ENCODE measurements around the gene PRMT9. TPM values are rescaled to one million over a fixed set of nuclear protein-coding genes. Genes with fewer than 3 reads are reported as not detected.

PRMT9 gene
- total RNA-seq = 10 to 100 TPM; 12.0 to 12.5 TPM

DNA sequence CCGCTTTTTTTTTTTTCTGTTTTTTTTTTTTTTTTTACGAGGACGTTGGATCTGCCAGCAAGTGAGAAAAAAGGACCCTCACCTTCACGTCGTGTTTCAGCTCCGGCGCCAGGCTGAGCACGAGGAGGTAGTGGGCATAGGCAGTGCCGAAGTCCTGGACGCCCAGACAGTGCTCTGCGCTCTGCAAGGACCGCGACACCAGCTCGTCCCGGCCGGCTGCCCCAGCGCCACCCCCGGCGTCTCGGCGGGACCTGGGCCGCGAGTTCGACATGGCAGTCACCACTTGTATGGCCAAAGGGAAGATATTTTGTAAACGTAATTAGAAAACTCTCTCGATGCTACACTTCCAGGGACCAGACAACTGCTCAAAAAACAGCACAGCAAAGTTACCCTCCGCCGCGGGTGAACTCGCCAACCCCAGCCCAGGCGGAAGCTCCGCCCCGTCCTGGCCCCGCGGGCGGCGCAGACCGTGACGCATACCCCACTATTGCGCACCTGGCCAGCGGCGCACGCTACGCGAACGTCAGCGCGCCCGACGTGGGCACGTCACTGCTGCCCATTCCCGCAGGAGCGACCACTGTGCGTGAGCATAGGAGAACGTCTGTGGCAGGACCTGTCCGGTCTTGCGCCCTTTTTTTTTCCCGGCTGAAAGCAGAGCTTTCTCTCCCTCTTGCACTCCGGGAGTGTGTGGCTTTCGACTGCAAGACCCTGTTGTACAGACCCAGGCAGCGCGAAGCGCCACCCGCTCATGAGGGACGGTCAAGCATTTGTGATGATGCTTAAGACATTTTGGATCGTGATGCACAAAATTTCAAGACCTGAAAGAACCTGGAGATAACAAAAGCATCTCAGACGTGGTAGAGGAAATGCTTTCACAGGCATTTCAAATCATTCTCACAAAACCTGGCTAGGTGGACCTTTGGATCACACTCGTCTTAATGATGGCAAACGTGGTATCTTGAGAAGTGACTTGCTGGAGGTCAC, at the start of gene PRMT9:
Gene PRMT9, minus strand, starts transcription at position 447 of the 984 bp plus-strand sequence. Its CDS starts 176 bp downstream, at position 271.
- Mint-ChIP-seq H3K4me1 (peaks cover 29% of the 10 kb centered on the region), H3K27ac (peak within 1 kb of the TSS; percentile 98), H3K4me3 (peak within 1 kb of the TSS; percentile 99), H3K9me3 (no peaks in the 10 kb centered on the region), H3K36me3 (peaks cover 12% of the 10 kb centered on the region), H3K27me3 (peaks cover 5% of the 10 kb centered on the region)
- DNase-seq (peak; percentile 91), ATAC-seq (ENCODE audit: low read depth) (peak; percentile 96)
- POLR2A ChIA-PET = interaction anchor here (0.5 to 2.8 kb wide), 17 partner anchors 10 to 758 kb away, joined by 3 to 53 read pairs (median 3); partner anchors contain the start of genes ARHGAP10, NR3C2 and TMEM184C

DNA sequence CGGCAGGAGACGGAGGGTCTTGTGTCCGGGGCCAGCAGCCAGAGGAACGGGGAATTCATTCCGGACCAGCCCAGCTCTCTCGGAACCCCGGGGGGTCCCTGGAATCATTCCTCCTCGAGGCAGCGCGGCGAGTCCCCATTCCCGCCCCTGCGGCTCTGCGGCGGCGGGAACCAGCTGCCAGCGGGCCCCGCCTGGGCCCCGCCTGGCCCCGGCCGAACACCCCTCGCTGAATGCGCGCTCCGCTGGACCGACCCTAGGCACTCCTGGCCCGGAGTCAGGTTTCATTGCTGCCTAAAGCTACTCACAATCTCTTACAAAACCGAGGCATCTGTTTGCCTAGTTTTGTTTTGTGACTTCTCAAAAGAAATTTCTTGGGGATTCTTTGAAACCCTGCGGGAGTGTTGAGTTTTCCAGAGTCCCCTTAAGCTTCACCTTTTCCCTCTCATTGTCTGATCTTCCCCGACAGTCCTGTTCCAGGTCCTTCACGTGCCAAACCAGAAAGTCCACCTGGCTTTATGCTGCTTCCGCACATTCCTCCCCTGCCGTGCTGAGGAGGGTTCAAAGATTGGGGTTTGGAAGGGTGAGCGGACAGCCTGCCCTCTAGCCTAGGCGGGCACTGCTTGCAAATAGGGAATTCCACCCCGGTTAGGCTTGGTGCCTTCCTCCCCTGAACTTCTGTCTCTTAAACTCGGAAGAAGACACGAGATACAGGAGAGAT, 48.7 kb upstream of the PRMT9 start:
- Mint-ChIP-seq H3K4me3 (peak overlapping the region; percentile 91), H3K27ac (peak overlapping the region; percentile 77), H3K36me3 (peaks cover 1% of the 10 kb centered on the region), H3K9me3 (no peaks in the 10 kb centered on the region), H3K4me1 (peaks cover 17% of the 10 kb centered on the region), H3K27me3 (peaks cover 29% of the 10 kb centered on the region)
- ATAC-seq (ENCODE audit: low read depth) (peak; percentile 35), DNase-seq (no peak)
- POLR2A ChIA-PET = interaction anchor here (0.8 to 1.8 kb wide), 7 partner anchors 10 to 710 kb away, joined by 3 to 8 read pairs (median 4); partner anchors contain the start of genes NR3C2, PRMT9 and TMEM184C

DNA sequence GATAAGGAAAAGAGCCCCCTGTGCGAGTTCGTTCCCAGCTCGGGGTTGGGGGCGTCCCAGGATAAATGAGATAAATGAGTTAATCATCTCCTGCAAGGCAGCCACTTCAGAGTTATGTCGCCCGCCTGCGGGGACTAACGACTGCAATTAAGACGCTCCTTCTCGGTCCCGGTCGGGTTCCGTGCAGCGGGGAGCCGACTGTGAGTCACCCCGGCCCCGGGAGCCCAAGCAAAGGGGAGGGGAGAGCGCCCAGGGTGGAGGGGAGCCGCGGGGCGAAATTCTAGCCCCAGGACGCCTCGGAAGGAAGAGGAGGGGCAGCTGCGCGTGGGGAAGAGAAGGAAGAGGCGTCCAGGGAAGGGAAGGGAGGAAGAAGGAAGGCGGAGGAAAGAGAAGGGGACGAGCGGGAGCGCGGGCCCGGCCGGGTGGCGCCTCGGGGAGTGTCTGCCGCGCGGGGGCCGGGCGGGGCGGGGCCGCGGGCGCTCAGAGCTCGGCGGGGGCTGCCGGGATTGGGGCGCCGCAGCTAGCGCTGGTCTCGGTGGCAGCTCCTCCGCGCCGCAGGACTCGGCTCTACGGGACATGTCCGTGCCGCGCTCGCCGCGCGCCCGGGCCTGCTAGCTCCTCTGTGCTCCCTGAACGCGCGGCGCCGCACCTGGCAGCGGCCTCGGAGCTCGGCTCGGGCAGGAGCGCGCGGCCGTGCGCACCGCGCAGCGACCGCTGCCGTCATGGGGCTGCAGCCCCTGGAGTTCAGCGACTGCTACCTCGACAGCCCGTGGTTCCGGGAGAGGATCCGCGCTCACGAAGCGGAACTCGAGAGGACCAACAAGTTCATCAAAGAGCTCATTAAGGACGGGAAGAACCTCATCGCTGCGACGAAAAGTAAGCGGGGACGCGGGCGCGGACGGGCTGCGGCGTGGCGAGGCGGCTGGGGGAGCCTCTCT, 47.9 kb upstream of the PRMT9 start, which contains the start of gene ARHGAP10:
Gene ARHGAP10, plus strand, starts transcription at position 509 of the 938 bp plus-strand sequence. Its CDS starts 214 bp downstream, at position 723.
- Mint-ChIP-seq H3K27me3 (peaks cover 33% of the 10 kb centered on the region), H3K4me3 (peak within 1 kb of the TSS; percentile 91), H3K9me3 (no peaks in the 10 kb centered on the region), H3K27ac (peak within 1 kb of the TSS; percentile 79), H3K4me1 (peaks cover 17% of the 10 kb centered on the region), H3K36me3 (peaks cover 1% of the 10 kb centered on the region)
- POLR2A ChIA-PET = interaction anchor here (0.5 to 1.8 kb wide), 8 partner anchors 11 to 711 kb away, joined by 3 to 8 read pairs (median 4); partner anchors contain the start of genes NR3C2, PRMT9 and TMEM184C
- ATAC-seq (ENCODE audit: low read depth) = peak; percentile 81
- DNase-seq = peak; percentile 72

GRCh38 chr4:147730333-147730732, 46.4 kb upstream of the PRMT9 start:
- peaks cover 15% of the 10 kb centered on the region for H3K4me1 Mint-ChIP-seq
- POLR2A ChIA-PET = interaction anchor here (0.7 kb wide), 1 partner anchor 363 kb away, joined by 3 read pairs; no protein-coding TSS in a partner anchor
- DNase-seq = no peak
- H3K27ac Mint-ChIP-seq = no peak overlapping the region
- ATAC-seq (ENCODE audit: low read depth) = no peak
- no peak overlapping the region for H3K4me3 Mint-ChIP-seq
- H3K27me3 Mint-ChIP-seq = peaks cover 33% of the 10 kb centered on the region
- peaks cover 1% of the 10 kb centered on the region for H3K36me3 Mint-ChIP-seq
- no peaks in the 10 kb centered on the region for H3K9me3 Mint-ChIP-seq

GRCh38 chr4:147727476-147728028, 43.6 kb upstream of the PRMT9 start:
- H3K4me1 Mint-ChIP-seq = peaks cover 8% of the 10 kb centered on the region
- no peaks in the 10 kb centered on the region for H3K9me3 Mint-ChIP-seq
- H3K27ac Mint-ChIP-seq = no peak overlapping the region
- no peak for ATAC-seq (ENCODE audit: low read depth)
- no peak for DNase-seq
- POLR2A ChIA-PET = interaction anchor here (1.5 kb wide), 1 partner anchor 43 kb away, joined by 3 read pairs; no protein-coding TSS in a partner anchor
- peaks cover 21% of the 10 kb centered on the region for H3K27me3 Mint-ChIP-seq
- H3K36me3 Mint-ChIP-seq = no peaks in the 10 kb centered on the region
- H3K4me3 Mint-ChIP-seq = no peak overlapping the region

DNA sequence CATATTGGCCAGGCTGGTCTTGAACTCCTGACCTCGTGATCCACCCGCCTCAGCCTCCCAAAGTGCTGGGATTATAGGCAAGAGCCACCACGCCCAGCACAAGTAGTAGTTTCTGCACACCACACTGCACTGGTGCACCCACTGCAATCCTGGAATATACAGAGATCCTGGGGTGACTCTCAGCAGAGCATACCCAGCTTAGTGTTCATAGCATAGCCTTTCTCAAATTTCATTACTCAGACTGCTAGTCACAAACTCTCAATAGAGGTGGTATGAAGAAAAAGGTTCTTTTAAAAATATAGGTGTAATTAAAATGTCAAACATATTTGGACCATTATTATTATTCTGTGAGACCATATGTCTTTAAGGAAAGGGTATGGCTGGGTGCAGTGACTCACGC, 41.7 kb upstream of the PRMT9 start:
- Mint-ChIP-seq H3K36me3 (no peaks in the 10 kb centered on the region), H3K4me1 (peaks cover 1% of the 10 kb centered on the region), H3K9me3 (no peaks in the 10 kb centered on the region), H3K27ac (no peak overlapping the region), H3K27me3 (peaks cover 14% of the 10 kb centered on the region), H3K4me3 (no peak overlapping the region)
- ATAC-seq (ENCODE audit: low read depth) (no peak), DNase-seq (no peak)
- POLR2A ChIA-PET = interaction anchor here (0.7 kb wide), 1 partner anchor 517 kb away, joined by 5 read pairs; no protein-coding TSS in a partner anchor

DNA sequence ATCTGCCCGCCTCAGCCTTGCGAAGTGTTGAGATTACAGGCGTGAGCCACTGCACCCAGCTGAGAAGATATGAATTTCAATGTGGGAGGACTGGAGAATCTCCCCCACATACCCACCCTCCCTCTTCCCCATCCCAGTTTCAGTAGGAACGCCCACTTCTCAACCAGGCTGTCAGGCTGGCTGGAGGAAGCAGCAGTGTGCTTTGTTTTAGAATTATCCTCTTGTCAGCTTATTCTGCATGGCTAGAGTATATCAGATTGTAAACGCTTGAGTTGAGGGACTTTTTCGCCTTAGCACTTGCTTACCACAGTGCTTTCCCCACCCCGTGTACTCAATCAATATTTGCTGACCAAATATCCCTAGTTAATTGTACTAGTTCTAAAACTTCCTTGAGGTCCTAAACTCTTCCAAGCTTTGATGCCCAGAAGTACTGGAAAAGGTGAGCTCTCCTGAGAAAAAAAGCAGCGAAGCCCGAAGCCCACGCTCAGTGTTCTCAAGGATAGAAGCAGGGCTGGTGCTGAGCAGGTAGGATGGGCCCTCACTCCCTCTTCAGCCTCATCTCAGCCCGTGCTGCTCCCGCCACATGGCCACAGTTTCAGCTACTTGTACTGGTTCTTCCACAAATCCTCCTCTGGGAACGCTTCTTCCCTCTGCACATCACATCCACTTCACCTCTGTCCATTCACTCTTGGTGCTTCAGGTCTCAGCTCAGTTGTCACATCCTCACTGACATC, 40.7 kb upstream of the PRMT9 start:
- no peaks in the 10 kb centered on the region for H3K9me3 Mint-ChIP-seq
- DNase-seq (no peak), ATAC-seq (ENCODE audit: low read depth) (no peak)
- H3K36me3 Mint-ChIP-seq = no peaks in the 10 kb centered on the region
- POLR2A ChIA-PET = interaction anchor here (1.1 kb wide), 1 partner anchor 41 kb away, joined by 3 read pairs; the partner anchor contains the start of gene PRMT9
- no peak overlapping the region for H3K4me3 Mint-ChIP-seq
- peaks cover 1% of the 10 kb centered on the region for H3K4me1 Mint-ChIP-seq
- H3K27me3 Mint-ChIP-seq = peaks cover 14% of the 10 kb centered on the region
- no peak overlapping the region for H3K27ac Mint-ChIP-seq

DNA sequence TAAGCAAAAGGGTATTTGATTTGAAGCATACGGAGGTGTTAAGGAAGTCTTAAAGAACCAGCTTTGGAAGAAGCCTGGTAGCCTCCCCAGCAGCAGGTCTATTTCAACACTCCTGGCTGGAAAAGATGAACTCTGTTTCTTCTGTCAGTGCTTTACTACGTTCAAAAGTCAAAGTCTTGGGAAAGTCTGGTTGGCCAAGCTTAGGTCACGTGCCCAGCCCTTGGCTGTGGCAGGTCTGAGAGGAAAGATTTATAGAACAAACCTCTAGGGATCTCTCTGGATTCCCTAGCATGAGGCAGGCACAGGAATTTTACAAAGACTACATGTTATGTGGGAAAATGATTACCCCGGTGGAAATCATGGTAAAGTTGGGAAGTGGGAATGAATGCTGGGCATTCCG, 39.4 kb upstream of the PRMT9 start:
- no peaks in the 10 kb centered on the region for H3K9me3 Mint-ChIP-seq
- H3K27me3 Mint-ChIP-seq = peaks cover 11% of the 10 kb centered on the region
- H3K4me3 Mint-ChIP-seq = no peak overlapping the region
- POLR2A ChIA-PET = interaction anchor here (0.5 kb wide), 1 partner anchor 34 kb away, joined by 4 read pairs; no protein-coding TSS in a partner anchor
- H3K27ac Mint-ChIP-seq = no peak overlapping the region
- ATAC-seq (ENCODE audit: low read depth) (no peak), DNase-seq (no peak)
- peaks cover 1% of the 10 kb centered on the region for H3K4me1 Mint-ChIP-seq
- no peaks in the 10 kb centered on the region for H3K36me3 Mint-ChIP-seq

DNA sequence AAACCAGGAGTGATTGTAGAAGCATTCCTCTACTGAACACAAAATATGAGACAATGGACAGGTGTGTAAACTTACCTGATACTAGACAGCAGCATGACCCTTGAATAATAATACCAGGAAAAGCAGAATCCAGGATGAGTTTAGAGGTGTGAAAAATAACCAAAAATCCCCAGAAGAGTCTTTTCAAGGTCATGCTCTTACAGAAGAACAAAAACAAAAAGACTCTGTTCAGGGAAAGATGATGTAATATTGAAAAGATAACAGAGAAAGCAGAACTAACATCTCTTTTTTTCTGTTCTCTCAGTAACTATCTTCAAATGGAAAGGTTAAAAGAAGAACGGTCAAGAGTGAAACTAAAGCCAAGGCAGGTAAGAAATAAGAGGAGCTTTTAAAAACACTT, 33.9 kb upstream of the PRMT9 start:
- POLR2A ChIA-PET = no interaction called here
- DNase-seq (no peak), ATAC-seq (ENCODE audit: low read depth) (no peak)
- peaks cover 2% of the 10 kb centered on the region for H3K4me1 Mint-ChIP-seq
- H3K27ac Mint-ChIP-seq = no peak overlapping the region
- H3K27me3 Mint-ChIP-seq = peaks cover 9% of the 10 kb centered on the region
- H3K9me3 Mint-ChIP-seq = peaks cover 1% of the 10 kb centered on the region
- H3K36me3 Mint-ChIP-seq = no peaks in the 10 kb centered on the region
- no peak overlapping the region for H3K4me3 Mint-ChIP-seq

- Mint-ChIP-seq H3K27me3 (peaks cover 19% of the 10 kb centered on the region), H3K4me3 (no peak overlapping the region), H3K36me3 (no peaks in the 10 kb centered on the region), H3K4me1 (peaks cover 2% of the 10 kb centered on the region), H3K27ac (no peak overlapping the region), H3K9me3 (peaks cover 1% of the 10 kb centered on the region)
- ATAC-seq (ENCODE audit: low read depth) (no peak), DNase-seq (no peak)
- POLR2A ChIA-PET = no interaction called here
These were observed 30.8 kb upstream of the PRMT9 start for GRCh38 chr4:147714575-147715401.

- ATAC-seq (ENCODE audit: low read depth) (no peak), DNase-seq (no peak)
- H3K9me3 Mint-ChIP-seq = no peaks in the 10 kb centered on the region
- no peak overlapping the region for H3K27ac Mint-ChIP-seq
- peaks cover 17% of the 10 kb centered on the region for H3K27me3 Mint-ChIP-seq
- peaks cover 6% of the 10 kb centered on the region for H3K4me1 Mint-ChIP-seq
- no peaks in the 10 kb centered on the region for H3K36me3 Mint-ChIP-seq
- H3K4me3 Mint-ChIP-seq = no peak overlapping the region
- POLR2A ChIA-PET = interaction anchor here (1.1 kb wide), 1 partner anchor 26 kb away, joined by 3 read pairs; the partner anchor contains the start of gene PRMT9
These were observed 26.0 kb upstream of the PRMT9 start for GRCh38 chr4:147709999-147710398.

All from activated naive CD8-positive, alpha-beta T cell treated with anti-CD3 and anti-CD28 coated beads, Interleukin-2, amount 10 ng/mL, durations not matched to agents 7 days and 5 days (primary cell).